OCI-M1 (cell line): ENCODE results near the gene KLC1.
A peak's percentile ranks its signal among the peaks of the same experiment; 100 is the strongest.

Experiments
- DNase-seq: peaks from one replicate; lab custom pipeline; 2025; lab: John Stamatoyannopoulos, UW

KLC1 gene

GRCh38 chr14:103659631-103660030 is 30.6 kb downstream of the KLC1 start:
- DNase-seq: no peak

GRCh38 chr14:103662029-103662428 is 33.0 kb downstream of the KLC1 start:
- no peak for DNase-seq

GRCh38 chr14:103662591-103662990 is 33.6 kb downstream of the KLC1 start:
- no peak for DNase-seq

- no peak for DNase-seq
Measured at GRCh38 chr14:103663506-103663905, 34.5 kb downstream of the KLC1 start.

- DNase-seq: no peak
Measured at GRCh38 chr14:103667671-103668070, 38.7 kb downstream of the KLC1 start.

DNA sequence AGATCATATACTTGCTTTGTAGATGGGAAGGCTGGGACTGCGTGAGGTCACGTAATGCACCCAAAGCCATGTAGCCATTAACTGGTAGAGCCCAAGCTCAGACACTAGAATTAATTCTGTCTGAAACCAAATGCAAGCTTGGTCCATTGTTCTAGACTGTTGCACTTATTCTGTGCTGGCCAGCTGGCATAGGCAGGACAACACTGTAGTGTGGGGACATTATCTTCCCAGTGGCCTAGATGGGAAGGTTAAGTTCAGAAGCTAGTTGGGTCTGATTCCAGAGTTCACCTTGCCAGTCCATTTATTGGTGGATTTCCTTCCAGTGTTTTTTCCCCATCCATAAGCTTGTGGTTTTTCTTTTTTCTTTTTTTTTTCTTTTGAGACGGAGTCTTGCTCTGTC is 39.1 kb downstream of the KLC1 start:
- DNase-seq: no peak

DNA sequence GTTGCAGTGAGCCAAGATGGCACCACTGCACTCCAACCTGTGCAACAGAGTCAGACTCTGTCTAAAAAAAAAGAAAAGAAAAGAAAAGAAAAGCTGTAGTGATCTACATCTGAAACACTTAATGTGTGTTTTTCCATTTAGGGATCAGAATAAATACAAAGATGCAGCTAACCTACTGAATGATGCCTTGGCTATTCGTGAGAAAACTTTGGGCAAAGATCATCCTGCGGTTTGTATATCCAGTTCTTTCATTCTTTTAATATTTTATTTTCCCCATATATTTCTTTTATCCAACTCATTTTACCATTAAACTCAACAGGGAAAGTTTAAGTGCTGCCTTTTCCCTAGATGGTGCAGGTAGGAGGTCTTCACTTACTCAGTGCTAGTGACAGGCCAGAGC is 40.4 kb downstream of the KLC1 start:
- DNase-seq: no peak

DNA sequence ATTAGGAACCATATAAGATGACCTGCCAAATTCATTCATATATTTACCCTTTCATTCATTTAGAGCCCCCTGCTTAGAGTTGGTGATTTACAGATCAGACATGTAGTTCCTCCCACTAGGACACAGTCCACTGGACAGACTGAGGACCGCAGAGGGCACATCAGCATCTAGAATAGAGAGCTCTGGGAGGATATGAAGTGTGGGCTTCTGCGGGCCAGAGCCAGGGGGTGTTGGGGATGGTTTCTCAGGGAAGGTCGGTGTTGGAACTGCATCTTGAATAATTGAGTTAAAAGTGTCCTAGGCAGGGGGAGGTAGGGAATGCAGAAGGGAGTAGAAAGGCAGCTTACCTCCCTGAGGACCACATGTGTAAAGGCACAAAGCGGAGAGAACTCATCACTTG is 42.9 kb downstream of the KLC1 start:
- no peak for DNase-seq

DNA sequence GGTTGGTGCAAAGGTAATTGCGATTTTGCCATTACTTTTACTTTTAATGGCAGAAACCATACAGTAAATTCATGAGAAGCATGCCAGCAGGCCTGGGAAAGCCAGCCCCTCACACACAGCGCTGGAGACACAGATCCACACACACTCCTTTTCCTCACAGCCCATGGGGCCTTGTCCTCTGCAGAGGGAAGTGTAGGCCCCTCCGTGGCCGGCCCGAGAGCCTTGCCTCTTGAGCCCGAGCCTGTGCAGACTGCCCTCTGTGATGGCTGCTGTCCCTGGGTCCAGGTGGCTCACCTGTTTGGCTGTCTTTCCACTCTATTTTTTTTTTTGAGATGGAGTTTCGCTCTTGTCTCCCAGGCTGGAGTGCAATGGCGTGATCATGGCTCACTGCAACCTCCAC is 46.9 kb downstream of the KLC1 start:
- no peak for DNase-seq

GRCh38 chr14:103676881-103677675 is 48.1 kb downstream of the KLC1 start:
- no peak for DNase-seq

GRCh38 chr14:103679351-103679750 is 50.3 kb downstream of the KLC1 start:
- DNase-seq: peak; percentile 13

DNA sequence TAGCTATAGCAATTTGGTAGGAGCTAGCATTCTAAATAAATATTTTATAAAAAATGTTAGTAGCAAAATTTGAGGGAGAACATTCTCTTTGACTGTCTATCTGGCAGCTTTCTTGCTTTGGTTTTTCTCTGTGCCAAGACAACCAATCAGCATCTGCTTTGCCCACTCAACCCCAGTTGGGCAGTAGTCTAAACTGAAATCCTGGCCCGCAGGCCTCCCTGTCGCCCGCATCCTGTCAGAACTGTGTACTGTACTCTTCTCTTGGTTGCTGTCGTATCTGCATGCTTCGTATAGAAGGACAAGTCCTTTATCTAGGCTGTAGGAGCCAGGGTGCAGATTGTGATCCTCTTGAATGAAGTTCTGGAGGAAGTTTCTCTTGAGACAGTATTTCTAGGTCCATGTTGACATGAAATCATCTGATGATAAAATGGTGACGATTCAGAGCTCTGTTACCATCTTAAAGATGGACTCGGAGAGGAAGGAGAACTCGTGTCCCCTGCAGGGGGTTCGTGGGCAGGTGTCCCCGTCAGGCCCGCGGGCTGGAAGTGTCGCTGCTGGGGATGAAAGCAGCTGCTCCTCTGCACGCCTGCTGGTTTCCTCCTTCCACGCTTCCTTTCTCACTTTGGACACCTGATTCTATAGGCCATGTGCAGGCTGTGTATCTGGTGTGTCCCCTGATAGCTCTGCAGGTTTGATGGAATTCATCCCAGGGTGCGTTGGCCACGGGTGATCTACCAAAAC is 51.6 kb downstream of the KLC1 start:
- DNase-seq: no peak

DNA sequence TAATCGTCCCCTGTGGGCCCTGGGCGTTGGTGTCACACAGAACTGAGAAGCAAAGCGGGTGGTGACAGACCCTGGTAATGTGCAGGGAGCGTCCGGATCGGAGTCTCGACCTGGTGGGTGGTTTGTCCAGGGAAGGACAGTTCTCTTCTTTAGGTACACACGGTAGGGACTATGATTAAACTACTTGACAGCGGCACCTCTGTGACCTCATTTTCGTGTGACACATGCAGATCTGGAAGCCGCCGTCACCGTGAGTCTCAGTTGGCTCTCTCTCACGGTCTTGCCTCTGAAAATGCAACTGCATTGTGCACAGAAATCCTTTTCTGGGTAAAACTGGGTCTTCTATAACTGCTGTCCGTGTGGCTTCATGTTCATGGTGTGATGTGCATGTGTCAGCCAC is 54.1 kb downstream of the KLC1 start:
- DNase-seq: no peak

DNA sequence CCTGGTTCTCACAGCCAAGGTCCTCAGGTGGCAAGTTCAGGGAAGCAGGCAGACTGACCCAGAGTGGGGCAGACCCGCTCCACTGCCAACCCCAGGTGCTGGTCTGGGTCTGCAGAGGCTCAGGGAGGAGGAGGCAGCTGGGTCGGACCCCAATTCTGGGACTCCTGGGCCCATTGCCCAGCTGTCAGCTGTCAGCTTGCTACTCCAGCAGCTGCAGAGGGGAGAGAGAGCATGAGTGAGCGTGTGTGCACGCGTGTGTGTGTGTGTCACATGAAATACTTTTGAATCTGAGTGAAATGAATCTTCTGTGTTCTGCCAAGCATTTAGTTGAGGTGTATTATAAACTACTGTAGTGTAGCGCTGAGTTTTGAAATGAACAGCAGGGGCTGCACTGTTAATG is 55.5 kb downstream of the KLC1 start:
- no peak for DNase-seq

DNA sequence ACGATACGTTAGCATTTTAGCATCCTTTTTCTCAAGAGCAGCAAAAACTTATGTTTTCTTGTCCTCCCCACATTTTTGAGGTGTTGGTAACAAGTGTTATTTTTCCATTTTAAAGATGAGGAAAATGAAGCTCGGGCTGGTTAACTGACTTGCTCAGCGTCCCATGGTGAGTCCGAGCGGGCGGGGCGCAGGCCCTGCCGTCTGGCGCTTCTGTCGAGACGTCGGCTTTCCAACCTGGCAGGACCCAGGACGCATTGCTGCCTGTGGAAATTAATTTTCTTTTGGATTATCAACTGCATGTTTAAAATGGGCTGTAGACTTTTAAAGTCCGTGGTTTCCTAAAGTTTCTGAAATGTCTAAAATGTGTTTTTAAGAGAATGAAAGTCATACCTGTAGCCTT is 55.9 kb downstream of the KLC1 start:
- DNase-seq: no peak

GRCh38 chr14:103685276-103686211 is 56.5 kb downstream of the KLC1 start:
- DNase-seq: no peak

DNA sequence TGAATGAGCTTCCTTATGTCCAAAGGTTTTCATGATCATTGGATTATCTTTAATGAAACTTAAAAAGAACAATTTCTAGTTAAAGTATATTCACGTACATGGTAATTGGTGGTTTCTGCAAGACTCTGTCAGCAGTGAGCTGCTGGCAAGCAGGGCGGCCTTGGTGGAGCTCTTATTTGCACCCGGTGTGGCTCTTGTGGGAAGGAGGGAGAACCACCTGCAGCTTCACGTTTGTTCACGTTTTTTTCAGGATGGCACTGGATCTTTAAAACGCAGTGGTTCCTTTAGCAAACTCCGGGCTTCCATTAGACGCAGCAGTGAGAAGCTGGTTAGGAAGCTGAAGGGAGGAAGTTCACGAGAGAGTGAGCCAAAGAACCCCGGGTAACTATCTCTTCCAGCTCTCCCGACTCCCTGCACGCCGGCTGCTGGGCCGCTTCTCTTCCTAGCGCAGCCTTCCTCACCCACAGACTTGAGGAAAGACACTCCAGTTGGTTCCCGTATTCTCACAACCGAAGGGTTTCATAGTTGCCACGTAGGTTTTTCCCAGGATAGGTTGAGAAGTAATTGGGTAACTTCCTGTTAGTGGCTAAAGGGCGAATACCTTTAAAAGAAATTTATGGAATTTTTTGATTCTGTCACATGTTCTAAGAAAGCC is 57.9 kb downstream of the KLC1 start:
- no peak for DNase-seq

GRCh38 chr14:103687712-103688111 is 58.7 kb downstream of the KLC1 start:
- DNase-seq: no peak

DNA sequence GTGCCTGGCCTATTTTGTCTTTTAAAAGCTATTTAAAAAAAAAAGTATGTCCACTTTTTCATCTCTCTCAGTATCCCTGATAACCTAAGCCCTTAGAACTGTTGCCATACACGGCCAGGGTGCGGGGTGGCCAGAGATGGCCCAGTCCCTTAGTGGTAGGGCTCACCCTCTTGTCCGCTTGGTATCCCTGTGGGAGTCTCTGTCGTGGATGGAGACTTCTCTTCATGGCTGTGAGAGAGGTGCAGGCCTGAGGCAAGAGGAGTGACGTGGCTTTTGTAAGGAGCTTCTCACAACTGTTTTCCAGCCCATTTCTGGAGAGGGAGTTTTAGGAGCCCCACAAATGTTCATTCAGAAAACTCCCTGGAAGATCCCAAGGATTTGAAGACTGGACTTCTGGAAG is 59.4 kb downstream of the KLC1 start:
- DNase-seq: no peak

- no peak for DNase-seq
Measured at GRCh38 chr14:103688906-103689902, 60.2 kb downstream of the KLC1 start.

GRCh38 chr14:103690332-103690731 is 61.3 kb downstream of the KLC1 start:
- DNase-seq: no peak
